Measurements from ENCODE around the gene DPP10.

The DPP10 gene

GRCh38 chr2:114543236-114543766, 100.9 kb downstream of the DPP10 start:
- TF ChIP-seq NFIC (IDR thresholded peaks at IDR 0.05), result no peak

DNA sequence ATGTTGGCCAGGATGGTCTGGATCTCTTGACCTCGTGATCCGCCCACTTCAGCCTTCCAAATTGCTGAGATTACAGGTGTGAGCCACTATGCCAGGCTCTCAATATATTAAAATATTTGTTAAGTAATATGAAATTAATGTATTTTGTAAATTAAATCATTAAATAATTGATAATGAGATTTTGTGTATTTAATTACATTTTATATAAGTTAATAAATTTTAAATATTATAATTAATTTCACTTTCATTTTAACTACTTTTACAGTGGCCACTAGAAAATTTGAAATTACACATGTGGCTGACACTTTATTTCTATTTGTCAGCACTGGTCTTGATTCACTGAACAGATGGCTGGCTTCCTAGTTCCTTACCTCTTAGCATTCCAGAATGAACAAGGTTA, 102.6 kb downstream of the DPP10 start:
- TF ChIP-seq ZBTB7A (IDR thresholded peaks at IDR 0.05; ENCODE audit: low read depth) (no peak), TCF12 (IDR thresholded peaks at IDR 0.05; ENCODE audit: low read depth) (no peak), EP300 (IDR thresholded peaks at IDR 0.05; ENCODE audit: borderline replicate concordance) (no peak)

GRCh38 chr2:114546531-114546930, 104.1 kb downstream of the DPP10 start:
- no peak for TF ChIP-seq ZBTB7A (IDR thresholded peaks at IDR 0.05; ENCODE audit: low read depth)
- no peak for TF ChIP-seq CREB1 (IDR thresholded peaks at IDR 0.05; ENCODE audit: low read depth)
- no peak for TF ChIP-seq TEAD4 (IDR thresholded peaks at IDR 0.05)
- TF ChIP-seq TAF1 (IDR thresholded peaks at IDR 0.05; ENCODE audit: low read depth), result no peak
- TF ChIP-seq MAX (IDR thresholded peaks at IDR 0.05), result no peak
- no peak for TF ChIP-seq YY1 (IDR thresholded peaks at IDR 0.05; ENCODE audit: low read depth)
- TF ChIP-seq, protein P1, sequence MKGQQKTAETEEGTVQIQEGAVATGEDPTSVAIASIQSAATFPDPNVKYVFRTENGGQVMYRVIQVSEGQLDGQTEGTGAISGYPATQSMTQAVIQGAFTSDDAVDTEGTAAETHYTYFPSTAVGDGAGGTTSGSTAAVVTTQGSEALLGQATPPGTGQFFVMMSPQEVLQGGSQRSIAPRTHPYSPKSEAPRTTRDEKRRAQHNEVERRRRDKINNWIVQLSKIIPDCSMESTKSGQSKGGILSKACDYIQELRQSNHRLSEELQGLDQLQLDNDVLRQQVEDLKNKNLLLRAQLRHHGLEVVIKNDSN (IDR thresholded peaks at IDR 0.05), result no peak
- no peak for TF ChIP-seq EGR1 (IDR thresholded peaks at IDR 0.05)
- TF ChIP-seq FOXM1 (IDR thresholded peaks at IDR 0.05; ENCODE audit: borderline replicate concordance, low read depth), result no peak
- TF ChIP-seq EP300 (IDR thresholded peaks at IDR 0.05; ENCODE audit: borderline replicate concordance), result no peak
- TF ChIP-seq TCF12 (IDR thresholded peaks at IDR 0.05; ENCODE audit: low read depth), result no peak

DNA sequence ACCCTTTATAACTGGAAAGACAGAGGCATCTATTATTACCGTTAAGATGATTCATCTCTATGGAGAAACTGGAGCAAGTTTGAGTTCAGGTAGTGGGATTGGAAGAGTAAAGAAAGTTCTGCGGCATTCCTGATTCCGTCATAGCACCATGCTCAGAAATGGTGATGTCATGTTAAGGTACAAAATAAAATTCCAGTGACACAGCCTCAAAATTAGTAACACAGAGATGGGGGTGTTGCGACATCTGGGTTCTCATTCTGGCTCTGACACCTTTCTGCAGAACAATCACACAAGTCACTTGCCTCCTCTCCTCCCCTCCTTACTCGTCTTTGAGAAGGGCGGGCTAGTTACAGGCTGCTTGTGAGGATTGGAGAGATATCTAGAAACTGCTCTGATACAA, 105.7 kb downstream of the DPP10 start:
- no peak for TF ChIP-seq YY1 (IDR thresholded peaks at IDR 0.05; ENCODE audit: low read depth)
- no peak for TF ChIP-seq ZBTB7A (IDR thresholded peaks at IDR 0.05; ENCODE audit: low read depth)
- no peak for TF ChIP-seq REST (IDR thresholded peaks at IDR 0.05; ENCODE audit: low read depth)
- TF ChIP-seq TEAD4 (IDR thresholded peaks at IDR 0.05), result no peak
- TF ChIP-seq TAF1 (IDR thresholded peaks at IDR 0.05; ENCODE audit: low read depth), result no peak
- TF ChIP-seq EGR1 (IDR thresholded peaks at IDR 0.05), result no peak
- TF ChIP-seq CEBPB (IDR thresholded peaks at IDR 0.05), result no peak
- TF ChIP-seq, protein P1 (IDR thresholded peaks at IDR 0.05), result no peak
- no peak for TF ChIP-seq TCF12 (IDR thresholded peaks at IDR 0.05; ENCODE audit: low read depth)
- TF ChIP-seq NFIC (IDR thresholded peaks at IDR 0.05), result no peak
- no peak for TF ChIP-seq MAX (IDR thresholded peaks at IDR 0.05)
- TF ChIP-seq RAD21 (IDR thresholded peaks at IDR 0.05; ENCODE audit: low read depth), result no peak
- no peak for TF ChIP-seq FOXM1 (IDR thresholded peaks at IDR 0.05; ENCODE audit: borderline replicate concordance, low read depth)

GRCh38 chr2:114550364-114550763, 107.9 kb downstream of the DPP10 start:
- no peak for TF ChIP-seq EGR1 (IDR thresholded peaks at IDR 0.05)
- TF ChIP-seq TEAD4 (IDR thresholded peaks at IDR 0.05), result no peak
- TF ChIP-seq RAD21 (IDR thresholded peaks at IDR 0.05; ENCODE audit: low read depth), result no peak
- no peak for TF ChIP-seq MAX (IDR thresholded peaks at IDR 0.05)
- TF ChIP-seq FOXM1 (IDR thresholded peaks at IDR 0.05; ENCODE audit: borderline replicate concordance, low read depth), result no peak
- TF ChIP-seq NFIC (IDR thresholded peaks at IDR 0.05), result no peak
- TF ChIP-seq YY1 (IDR thresholded peaks at IDR 0.05; ENCODE audit: low read depth), result no peak
- no peak for TF ChIP-seq ZBTB7A (IDR thresholded peaks at IDR 0.05; ENCODE audit: low read depth)
- TF ChIP-seq CEBPB (IDR thresholded peaks at IDR 0.05), result no peak
- TF ChIP-seq EP300 (IDR thresholded peaks at IDR 0.05; ENCODE audit: borderline replicate concordance), result no peak
- TF ChIP-seq, protein P1 (IDR thresholded peaks at IDR 0.05), result no peak
- no peak for TF ChIP-seq CREB1 (IDR thresholded peaks at IDR 0.05; ENCODE audit: low read depth)

DNA sequence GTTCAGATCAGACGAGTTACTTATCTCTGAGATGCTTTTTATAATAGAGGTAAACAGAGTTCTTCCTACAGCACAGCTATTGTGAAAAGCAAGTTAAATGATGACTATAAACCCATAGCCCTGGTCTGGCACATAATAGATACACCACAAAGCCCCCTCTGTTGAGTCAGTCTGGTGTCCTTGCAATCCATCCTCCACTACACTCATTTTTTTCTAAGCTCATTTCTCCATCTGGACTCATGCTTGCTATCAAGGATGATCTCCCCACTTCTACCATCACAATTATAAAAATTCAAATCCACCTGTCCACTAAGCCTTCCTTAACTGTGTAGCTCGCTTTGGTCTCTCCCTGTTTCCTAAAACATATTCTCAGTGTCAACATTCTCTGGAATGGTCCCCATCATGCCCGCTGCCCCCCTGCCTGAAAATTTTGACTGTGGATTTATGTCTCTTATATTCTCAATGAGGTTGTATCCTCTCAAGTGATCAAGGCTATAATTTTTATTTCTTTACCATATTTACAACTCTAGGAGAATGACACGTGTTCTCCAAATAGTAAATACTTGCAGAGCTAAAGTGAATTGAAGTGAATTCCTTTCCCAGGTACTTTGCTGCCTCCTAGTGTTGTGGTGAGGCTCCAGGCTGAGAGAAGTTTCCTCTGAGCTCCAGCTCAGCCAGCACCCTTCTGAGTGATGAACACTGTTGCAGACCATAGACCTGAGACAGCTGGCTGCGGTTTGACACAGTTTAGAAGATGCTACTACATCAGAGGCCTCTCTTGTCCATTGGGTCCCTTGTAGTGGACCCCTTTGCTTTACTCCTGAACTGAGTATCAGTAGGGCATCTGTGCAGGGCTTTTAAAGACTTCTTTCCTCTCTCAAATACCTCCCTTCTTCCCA, 108.7 kb downstream of the DPP10 start:
- no peak for TF ChIP-seq REST (IDR thresholded peaks at IDR 0.05; ENCODE audit: low read depth)
- TF ChIP-seq RAD21 (IDR thresholded peaks at IDR 0.05; ENCODE audit: low read depth), result peak; percentile 68
- TF ChIP-seq EGR1 (IDR thresholded peaks at IDR 0.05), result no peak

All from Ishikawa (cell line).